HG02571 (cell line): Measurements from ENCODE around the gene GHRH.

Experiments used
- ATAC-seq: cut with Tn5 transposase; IDR thresholded peaks from one replicate; pipeline ENCODE4 v1.9.1; 2021; ENCODE audit warnings: mild to moderate bottlenecking, moderate library complexity; ENCODE audit not compliant: unreplicated experiment

Gene GHRH

DNA sequence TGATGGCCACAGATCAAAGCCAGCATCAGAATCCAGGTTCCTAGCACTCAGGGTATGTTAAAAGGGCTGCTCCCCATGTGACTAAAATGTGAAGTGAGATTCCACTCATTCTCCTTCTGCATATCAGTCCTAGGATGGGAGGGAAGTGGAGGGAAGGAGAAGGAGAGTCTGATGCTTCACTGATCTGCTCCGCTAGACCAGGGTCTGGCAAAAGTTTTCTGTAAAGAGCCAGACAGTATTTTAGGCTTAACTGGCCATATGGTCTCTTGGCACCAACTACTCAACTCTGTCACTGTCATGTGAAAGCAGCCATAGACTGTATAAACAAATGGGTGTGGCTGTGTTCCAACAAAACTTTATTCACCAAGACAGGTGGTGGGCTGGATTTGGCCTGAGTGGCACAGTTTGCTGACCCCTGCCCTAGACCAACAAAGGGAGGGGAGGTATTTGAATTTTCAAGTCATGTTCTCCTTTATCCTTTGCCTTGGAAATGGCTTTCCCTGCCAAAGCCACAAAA lies 22.6 kb downstream of the GHRH start:
- ATAC-seq = no peak

DNA sequence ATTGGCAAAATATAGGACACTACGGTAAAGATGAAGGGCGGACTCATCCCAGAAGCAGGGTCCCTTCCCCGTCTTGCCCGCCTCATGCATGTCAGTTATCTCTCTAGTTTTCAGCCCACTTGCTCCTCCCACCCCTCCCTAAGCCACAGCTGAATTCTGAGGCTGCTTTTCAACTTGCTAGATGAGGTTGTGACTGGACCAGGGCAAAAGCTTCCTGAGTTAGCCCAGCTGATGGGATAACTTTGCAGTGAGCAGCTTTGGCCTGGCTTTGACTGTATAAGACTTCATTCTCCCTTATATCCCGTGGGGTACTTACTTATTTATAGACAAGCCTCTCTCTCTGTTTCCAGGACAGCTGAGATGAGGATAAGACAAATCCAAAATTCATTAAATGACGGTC lies 23.2 kb downstream of the GHRH start:
- no peak for ATAC-seq

DNA sequence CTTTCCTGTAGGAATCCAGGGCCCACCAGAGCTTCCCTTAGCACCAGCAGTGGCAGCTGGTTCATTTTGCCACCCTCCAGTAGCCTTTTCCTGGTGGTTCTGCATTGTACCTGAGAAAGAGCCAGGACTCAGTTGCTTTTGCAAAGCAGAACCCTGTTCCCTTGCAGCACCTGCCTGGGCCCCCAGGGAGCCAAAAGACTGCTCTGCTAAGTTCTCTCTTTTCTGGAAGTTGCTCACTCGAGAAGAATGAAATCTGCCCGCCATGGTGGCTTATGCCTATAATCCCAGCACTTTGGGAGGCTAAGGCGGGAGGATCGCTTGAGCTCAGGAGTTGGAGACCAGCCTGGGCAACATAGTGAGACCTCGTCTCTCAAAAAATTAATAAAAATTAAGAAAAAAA lies 24.0 kb downstream of the GHRH start:
- no peak for ATAC-seq

DNA sequence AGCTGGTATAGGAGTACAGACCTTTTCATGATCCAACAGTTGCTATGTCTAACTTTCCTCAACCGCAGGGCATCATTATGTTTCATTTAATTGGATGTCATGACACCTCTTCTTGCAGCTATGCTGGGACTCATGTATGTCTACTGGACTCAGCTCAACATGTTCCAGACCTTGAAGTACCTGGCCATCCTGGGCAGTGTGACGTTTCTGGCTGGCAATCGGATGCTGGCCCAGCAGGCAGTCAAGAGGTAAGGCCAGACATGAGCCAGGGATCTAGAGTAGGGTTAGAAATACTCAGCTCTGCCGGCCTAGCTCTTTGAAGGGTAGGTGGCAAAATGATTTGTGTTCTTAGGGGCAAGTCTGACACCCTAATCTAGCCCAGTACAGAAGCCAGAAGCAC lies 25.2 kb downstream of the GHRH start:
- ATAC-seq = no peak

DNA sequence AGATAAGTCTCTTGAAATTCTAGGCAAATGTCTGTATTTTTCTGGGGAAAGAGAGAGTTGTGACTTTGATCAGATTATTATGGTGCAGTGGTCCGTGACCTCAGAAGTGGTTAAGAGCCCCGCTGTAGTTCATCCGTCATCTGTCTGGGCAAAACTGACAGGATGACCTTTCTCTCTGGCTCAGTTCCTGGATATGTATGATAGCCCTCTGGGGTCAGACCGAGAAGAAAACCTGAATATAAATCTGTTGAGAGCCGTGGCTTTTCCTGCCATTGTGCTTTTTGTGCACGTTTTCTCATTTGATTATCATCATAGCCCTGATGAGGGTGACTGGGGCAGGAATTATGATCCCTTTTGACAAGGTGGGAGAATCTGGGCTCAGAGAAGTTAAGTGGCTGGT lies 26.5 kb downstream of the GHRH start:
- no peak for ATAC-seq

DNA sequence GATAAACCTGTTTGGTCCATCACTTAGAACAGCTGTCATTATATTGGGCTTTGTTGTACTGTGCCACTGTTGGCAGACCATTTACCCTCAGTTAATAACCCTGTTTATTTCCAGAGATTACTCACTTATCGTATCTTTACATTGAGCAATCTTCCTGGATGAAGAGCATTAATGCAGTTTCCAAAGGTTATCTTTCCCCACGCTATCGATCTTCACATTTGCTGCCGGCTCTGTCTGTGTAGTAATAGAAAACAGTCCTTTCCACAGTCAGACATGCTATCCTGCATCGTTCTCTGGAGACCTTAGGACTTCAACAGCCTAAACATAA lies 27.4 kb downstream of the GHRH start:
- no peak for ATAC-seq

DNA sequence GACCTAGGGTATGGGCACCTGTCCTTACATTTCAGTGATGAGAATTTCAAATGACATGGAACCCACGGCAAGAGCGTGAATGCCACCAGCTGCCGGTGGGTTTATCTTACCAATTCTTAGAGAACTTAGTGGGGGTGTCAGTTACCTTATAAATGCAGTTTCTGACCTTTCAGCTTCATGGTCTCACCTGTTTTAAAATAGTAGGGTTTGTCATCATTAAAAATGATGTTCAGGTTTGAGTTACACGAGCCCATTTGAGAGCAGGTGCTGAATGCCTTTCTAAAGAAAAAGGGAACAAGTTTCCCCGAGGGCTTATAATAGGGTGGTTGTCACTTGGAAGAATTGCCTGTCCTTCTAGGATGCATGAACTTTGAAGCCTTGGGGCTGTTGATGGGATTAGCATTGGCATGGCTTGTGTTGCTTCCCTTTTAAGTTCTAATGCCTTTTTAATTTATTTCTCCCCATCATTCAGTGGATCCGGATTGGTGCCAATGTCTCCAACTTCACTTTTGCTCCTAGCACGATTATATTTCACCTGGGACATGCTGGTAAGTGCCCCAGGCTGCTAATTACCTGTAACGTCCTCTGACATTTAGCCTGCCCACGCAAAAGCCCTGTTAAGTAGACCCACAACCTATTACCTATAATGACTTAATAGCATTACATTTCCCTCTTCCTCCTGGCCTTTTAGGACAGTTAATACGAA lies 27.9 kb downstream of the GHRH start:
- no peak for ATAC-seq

DNA sequence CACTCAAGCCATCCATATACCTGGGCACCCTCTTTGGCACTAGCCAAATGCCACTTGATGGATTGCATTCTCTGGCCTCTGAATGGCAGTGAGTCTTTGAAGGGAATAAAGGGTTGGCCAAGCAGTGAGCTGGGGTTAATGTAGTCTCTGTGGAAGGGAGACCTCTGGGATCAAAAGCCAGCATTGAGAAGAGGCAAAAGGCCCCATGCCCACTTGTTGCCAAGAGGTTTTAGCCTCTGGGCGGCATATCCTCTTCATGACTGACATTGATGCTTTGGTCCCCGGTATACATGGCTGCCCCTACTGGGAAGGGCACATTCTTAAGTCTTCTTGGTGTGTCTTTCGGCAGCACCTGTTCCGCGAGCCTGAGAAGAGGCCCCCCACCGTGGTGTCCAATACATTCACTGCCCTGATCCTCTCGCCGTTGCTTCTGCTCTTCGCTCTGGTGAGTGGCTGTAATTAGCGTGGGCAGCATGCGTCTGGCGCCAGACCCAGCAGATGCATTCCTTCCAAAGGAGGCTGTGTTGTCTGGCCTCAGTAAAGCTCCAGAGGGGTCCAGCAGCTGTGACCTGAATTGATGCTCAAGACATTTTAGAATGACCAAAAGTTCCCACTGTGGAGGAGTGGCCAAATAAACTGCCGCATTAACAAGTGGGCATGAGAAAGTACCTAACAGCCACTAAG lies 29.5 kb downstream of the GHRH start:
- no peak for ATAC-seq

DNA sequence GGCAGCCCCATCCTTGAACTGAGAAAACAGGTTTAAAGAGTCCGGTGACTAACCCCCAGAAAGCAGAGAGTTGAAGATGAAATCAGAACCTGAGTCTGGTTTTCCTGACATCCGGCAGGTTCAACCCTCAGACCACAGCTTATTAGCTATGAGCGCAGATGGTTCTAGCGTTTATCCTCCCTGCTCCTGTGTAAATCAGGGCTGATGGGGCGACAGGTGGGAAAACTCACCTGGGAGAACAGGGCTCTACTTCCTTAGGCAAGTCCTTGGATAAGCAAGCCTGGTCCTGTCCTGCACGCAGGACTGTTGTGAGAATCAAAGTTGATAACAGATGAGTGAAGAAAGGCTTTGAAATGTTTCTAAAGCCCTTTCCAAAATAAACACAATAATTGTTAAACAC lies 31.4 kb downstream of the GHRH start:
- ATAC-seq = no peak

DNA sequence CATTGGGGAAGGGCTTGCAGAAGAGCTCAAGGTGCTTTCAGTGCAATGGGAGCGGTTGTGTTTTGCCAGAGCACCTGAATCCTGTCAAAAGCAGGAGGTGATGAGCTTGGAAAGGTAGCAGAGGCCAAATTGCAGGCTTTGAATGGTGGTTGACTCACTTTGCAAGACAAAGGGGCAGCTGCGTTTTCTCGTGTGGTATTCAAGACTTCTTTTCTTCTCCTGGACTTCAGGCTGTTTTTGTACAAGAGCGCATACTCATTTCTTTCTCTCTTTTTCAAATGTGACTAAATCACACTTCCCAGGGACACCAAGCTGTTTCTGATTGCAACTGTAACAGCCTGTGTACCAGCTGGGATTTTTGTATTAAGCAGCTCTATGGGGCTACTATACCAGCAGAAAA lies 32.3 kb downstream of the GHRH start:
- no peak for ATAC-seq

DNA sequence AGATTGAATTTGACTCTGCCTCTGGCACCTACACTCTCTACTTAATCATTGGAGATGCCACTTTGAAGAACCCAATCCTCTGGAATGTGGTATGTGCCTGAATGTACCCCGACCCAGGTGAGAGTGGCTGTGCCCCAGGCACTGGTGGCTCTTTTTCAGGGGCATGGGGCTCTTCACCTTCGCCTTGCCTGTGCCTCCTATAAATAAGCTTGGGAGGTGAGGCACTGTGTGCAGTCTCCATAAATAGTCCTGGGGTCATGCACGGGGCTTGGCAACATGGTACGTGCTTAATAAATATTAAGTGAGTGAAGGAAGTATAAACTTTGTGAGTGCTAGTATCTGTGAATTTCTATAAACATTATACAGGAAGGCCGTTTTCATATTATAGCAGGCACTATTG lies 33.0 kb downstream of the GHRH start:
- ATAC-seq = no peak

DNA sequence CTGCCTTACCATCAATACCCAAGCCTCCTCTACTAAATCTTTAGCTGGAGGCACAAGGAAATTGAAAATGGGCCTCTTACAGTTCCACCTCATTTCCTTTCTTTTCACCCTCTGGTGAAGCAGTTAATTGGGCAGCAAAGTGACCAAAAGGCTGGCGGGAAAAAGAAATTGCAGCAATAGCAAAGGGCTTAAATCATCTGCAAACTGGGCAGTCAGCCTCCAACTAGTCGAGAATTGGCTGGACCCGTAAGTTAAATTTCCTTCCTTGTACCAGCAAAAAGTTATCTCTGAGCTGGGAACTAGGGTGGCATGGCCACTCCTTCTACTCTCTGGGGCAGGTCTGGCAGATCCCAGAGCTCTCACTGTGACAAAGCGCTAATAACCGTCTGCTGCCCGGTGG lies 33.5 kb downstream of the GHRH start:
- ATAC-seq = no peak

DNA sequence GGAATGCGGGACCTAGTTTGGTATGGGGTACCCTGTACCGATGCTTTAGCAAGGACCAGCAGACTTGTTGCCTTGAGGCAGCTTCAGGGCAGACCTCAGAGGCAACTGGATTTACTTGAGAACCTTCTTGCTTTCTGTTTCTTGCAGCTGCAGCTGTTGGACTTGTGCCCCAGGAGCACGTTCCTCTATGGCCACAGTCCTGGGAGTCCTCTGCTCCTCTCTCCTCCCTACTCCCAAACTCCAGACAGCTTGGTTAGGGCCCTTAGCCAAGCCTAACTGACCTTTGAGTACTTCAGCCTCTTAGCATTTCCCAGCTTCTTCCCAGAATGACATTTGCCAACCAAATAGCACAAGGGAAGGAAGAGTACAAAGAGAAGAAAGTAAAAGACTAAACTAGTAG lies 34.7 kb downstream of the GHRH start:
- ATAC-seq = no peak

DNA sequence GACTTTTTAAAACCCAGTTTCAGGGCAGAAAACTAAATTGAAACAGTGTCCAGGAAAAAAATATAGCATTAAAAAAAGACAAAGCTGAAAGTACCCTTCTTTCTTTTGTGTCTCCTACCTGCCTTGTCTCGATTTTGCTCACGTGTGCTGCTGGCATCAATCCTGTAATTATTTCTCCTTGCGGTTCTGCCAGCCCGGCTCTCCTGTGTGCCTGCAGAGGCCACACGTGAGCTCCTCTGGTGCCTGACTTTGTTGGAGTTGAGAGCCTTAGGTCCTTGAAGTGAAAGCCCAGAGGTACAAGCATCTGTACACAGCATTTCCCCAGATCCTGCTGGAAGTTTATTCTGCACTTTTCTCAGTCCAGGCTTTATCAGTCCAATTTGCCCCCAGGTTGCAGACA lies 36.5 kb downstream of the GHRH start:
- no peak for ATAC-seq

DNA sequence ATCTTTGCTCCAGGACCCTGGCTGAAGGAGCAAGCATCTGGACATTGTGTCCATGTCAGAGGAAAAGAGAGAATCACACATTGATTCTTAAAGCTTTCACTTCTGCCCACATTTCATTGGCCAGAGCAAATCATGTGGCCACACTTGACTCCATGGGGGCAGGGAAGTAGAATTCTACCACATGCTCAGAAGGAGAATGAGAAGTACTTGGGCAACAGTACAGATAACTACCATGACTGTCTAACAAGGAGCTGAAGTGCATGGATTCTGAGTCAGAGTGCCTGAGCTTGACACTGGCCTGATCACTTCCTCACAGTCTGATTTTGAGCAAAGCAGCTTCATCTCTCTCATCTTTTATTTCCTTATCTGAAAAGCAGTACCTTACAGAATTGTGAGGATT lies 38.6 kb downstream of the GHRH start:
- ATAC-seq = no peak

DNA sequence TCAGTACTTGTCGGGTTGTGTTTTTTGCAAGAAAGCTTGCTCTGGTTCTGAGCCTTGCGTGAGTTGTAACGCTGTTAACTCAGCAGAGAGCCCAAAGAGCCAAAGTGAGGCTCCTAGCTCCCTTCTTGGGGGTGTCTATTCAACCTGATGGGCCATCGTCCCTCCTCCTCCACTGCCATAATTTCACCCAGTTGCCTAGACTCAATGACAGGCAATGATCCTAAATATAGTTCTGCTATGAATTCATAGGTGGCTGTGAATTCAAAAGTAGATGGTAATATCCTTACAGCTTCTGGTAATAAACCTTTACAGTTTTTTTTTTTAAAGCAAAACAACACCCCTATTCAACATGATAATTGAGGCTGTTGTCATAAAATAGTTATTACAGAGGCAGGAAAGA lies 39.5 kb downstream of the GHRH start:
- no peak for ATAC-seq

DNA sequence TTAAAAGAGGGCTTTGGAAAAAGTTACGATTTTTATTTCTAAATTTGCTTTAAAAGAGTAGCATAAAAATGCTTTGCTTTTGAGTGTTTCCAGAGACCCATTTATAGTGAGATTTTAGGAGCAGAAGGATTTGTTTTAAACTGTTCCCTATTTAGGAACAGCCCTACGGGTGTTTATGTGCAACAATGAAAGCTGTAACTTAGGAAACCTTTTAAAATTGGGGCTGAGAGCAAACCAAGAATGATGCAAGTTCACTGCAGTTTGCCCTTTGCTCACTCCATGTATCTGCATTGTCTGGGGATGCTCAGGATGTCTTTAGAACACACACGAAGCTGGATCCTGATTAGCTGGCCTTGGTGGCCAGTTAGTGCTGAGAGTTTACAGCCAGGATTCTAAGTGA lies 40.9 kb downstream of the GHRH start:
- ATAC-seq = no peak

DNA sequence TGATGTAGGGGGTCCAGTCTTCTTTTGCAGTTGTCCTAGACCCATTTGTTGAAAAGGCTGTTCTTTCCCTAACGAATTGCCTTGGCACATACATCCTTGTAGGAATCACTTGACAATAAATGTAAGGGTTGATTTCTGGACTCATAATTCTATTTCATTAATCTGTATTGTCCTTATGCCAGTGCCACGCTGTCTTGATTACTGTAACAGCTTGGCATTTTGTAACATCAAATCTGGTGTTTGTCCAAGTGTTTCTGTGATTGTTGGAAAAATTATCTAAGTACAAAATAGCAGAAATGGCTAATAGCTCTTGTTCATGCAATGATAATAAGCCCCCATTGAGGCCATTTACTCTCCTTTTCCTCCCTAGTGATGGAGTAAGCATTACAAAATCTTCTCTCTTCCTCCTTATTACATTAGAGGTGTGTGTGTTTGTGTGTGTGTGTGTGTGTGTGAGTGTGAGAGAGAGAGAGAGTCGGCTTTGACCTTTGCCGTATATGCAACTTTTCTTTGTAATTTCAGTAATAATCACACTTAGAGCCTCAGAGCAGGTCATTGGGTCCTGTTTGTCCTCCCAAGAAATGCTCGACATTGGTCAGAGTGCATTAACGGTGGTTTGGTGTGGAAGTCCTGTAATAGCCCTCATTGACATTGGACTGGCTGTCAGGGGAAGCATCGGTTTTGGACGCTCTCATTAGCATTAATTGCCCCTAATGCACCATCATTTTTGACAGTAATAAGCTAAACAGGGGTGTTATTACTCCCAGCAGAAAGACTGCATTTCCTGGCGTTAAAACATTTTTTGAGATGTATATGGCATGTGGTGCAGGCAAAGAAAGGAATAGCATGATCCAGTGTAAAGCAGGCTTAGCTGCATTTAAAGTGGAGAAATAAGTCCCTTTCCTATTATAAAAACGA lies 41.6 kb downstream of the GHRH start:
- no peak for ATAC-seq

DNA sequence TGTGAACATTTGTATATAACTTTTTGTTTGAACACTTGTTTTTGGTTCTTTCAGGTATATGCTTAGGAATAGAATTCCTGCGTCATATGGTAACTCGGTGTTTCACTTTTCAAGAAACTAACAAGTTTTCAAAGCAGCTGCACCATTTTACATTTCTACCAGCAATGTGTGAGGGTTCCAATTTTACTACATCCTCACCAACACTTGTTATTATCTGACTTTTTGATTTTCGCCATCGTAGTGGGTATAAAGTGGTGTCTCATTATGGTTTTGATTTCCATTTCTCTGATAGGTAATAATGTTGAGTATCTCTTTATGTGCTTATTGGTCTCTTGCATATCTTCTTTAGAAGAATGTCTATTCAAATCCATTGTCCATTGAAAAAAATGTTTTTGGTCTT lies 42.6 kb downstream of the GHRH start:
- no peak for ATAC-seq

DNA sequence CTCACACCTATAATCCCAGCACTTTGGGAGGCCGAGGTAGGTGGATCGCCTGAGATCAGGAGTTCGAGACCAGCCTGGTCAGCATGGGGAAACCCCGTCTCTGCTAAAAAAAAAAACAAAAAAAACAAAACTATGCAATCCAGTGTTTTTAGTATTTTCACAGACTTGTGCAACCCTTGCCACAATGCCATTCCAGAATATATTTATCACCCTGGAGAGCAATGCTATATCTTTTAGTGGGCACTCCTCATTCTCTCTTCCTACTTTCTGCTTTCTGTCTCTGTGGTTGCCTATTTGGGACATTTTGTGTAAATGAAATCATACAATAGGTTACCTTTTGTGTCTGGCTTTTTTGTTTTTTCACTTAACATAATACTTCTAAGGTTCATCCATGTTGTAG lies 43.2 kb downstream of the GHRH start:
- ATAC-seq = no peak

DNA sequence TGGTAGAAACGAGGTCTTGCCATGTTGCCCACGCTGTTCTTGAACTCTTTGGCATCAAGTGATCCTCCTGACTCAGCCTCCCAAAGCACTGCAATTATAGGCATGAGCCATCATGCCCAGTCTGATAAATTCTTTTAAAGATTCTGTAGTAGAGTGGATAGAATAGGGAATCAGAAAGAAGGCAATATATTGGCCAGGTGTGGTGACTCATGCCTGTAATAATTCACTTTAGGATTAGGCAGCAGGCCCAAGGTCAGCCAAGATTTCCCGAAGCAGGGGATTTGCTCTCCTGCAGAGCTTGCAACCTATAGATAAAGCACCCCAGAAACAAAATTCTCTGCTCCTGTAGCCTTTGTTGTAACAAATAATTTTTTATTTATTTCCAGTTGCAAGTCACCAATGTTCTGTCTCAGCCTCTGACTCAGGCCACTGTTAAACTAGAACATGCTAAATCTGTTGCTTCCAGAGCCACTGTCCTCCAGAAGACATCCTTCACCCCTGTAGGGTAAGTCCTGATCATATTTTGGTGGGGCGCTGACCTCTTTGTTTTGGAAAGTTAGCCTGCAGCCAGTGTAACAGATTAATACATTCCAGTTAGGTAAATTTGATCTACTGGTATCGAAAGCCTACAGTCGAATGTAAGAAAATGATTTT lies 51.8 kb downstream of the GHRH start:
- ATAC-seq = no peak
